NCI-H1417 treated with DMSO at 0.1 percent for 48 hours (cell line): ENCODE results near the gene PPIA.
"Not testable (repeated sequence)": the region's sequence is repeated elsewhere in the genome, so short reads cannot be mapped to it uniquely, and the experiment has no call there.

Experiments
- DNase-seq: peaks from one replicate; lab custom pipeline; 2025; lab: John Stamatoyannopoulos, UW

PPIA gene

GRCh38 chr7:44764081-44764480 is 32.4 kb upstream of the PPIA start:
- DNase-seq = no peak

GRCh38 chr7:44764665-44765578 is 31.6 kb upstream of the PPIA start:
- no peak for DNase-seq

- DNase-seq = no peak
Observed at GRCh38 chr7:44765579-44766415, 30.7 kb upstream of the PPIA start.

- DNase-seq = no peak
Observed at GRCh38 chr7:44766416-44766801, 30.1 kb upstream of the PPIA start.

- no peak for DNase-seq
Observed at GRCh38 chr7:44767134-44767911, 29.2 kb upstream of the PPIA start.

GRCh38 chr7:44767912-44768627 is 28.4 kb upstream of the PPIA start:
- DNase-seq = no peak

- DNase-seq = no peak
Observed at GRCh38 chr7:44768628-44769371, 27.7 kb upstream of the PPIA start.

- no peak for DNase-seq
Observed at GRCh38 chr7:44769376-44769775, 27.1 kb upstream of the PPIA start.

GRCh38 chr7:44769776-44770294 is 26.6 kb upstream of the PPIA start:
- DNase-seq = no peak

GRCh38 chr7:44771358-44771757 is 25.1 kb upstream of the PPIA start:
- no peak for DNase-seq

GRCh38 chr7:44772440-44772839 is 24.0 kb upstream of the PPIA start:
- DNase-seq = no peak

GRCh38 chr7:44772867-44773266 is 23.6 kb upstream of the PPIA start:
- DNase-seq = no peak

GRCh38 chr7:44774486-44774885 is 22.0 kb upstream of the PPIA start:
- DNase-seq = not testable (repeated sequence)

GRCh38 chr7:44775383-44776107 is 20.9 kb upstream of the PPIA start:
- no peak for DNase-seq

GRCh38 chr7:44776211-44776610 is 20.3 kb upstream of the PPIA start:
- DNase-seq = no peak

GRCh38 chr7:44782460-44782859 is 14.0 kb upstream of the PPIA start:
- DNase-seq = no peak

- no peak for DNase-seq
Observed at GRCh38 chr7:44783407-44783806, 13.1 kb upstream of the PPIA start.

- DNase-seq = no peak
Observed at GRCh38 chr7:44784364-44784763, 12.1 kb upstream of the PPIA start.

- not testable (repeated sequence) for DNase-seq
Observed at GRCh38 chr7:44785218-44785617, 11.3 kb upstream of the PPIA start.

- no peak for DNase-seq
Observed at GRCh38 chr7:44787041-44787440, 9.4 kb upstream of the PPIA start.
